CD4-positive, alpha-beta T cell treated with Interleukin-15 for 1 hour (primary cell): ENCODE results near the gene ZNF462.
"Not testable (repeated sequence)": the region's sequence is repeated elsewhere in the genome, so short reads cannot be mapped to it uniquely, and the experiment has no call there.

ENCODE experiments used
- DNase-seq: peaks from one replicate; pipeline ENCODE4 v3.0.0-alpha.2; 2020

Gene ZNF462, protein sequence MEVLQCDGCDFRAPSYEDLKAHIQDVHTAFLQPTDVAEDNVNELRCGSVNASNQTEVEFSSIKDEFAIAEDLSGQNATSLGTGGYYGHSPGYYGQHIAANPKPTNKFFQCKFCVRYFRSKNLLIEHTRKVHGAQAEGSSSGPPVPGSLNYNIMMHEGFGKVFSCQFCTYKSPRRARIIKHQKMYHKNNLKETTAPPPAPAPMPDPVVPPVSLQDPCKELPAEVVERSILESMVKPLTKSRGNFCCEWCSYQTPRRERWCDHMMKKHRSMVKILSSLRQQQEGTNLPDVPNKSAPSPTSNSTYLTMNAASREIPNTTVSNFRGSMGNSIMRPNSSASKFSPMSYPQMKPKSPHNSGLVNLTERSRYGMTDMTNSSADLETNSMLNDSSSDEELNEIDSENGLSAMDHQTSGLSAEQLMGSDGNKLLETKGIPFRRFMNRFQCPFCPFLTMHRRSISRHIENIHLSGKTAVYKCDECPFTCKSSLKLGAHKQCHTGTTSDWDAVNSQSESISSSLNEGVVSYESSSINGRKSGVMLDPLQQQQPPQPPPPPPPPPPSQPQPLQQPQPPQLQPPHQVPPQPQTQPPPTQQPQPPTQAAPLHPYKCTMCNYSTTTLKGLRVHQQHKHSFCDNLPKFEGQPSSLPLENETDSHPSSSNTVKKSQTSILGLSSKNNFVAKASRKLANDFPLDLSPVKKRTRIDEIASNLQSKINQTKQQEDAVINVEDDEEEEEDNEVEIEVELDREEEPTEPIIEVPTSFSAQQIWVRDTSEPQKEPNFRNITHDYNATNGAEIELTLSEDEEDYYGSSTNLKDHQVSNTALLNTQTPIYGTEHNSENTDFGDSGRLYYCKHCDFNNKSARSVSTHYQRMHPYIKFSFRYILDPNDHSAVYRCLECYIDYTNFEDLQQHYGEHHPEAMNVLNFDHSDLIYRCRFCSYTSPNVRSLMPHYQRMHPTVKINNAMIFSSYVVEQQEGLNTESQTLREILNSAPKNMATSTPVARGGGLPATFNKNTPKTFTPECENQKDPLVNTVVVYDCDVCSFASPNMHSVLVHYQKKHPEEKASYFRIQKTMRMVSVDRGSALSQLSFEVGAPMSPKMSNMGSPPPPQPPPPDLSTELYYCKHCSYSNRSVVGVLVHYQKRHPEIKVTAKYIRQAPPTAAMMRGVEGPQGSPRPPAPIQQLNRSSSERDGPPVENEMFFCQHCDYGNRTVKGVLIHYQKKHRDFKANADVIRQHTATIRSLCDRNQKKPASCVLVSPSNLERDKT (N-terminal part only)

DNA sequence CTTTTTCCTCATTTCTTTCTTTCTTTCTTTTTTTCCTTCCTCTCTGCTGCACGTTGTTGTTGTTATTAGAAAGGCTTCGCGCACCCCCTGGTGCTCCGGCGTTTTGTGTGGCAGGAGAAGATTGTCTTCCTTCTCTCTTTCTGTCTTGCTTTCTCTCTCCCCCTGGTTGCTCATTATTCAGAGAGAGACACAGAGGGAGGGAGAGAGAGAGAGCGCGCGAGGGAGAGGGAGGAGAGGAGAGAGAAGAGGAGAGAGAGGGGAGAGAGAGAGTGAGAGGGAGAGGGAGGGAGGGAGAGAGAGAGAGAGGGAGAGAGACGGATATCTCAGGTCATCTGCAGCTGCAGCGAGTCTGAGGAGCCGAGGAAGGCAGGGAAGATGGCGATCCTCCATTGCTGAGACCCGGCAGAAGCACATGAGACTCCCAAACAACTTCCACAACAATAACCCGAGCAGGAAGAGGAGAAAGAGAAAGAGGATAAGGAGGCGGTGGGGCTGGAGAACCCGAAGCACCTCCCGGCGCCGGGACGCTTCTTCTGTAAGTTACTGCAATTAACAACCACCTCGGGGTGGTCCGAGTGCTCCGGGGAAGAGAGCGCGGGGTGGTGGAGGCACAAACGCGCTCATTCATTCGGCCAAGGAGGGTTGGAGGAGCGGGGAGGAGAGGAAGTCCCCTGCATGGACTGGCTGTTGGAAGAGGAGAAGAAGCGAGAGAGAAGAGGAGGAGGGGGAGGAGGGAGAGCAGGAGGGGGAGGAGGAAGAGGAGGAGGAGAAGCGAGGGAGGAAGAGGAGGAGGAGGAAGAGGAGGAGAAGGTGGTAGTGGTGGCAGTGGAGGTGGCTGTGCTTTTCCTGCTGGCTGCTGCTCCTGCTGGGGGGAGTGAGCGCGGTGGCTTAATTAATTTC lies at the start of gene ZNF462:
Gene ZNF462 (plus strand): TSS at position 346 of the 900 bp plus-strand sequence. CDS start 60,218 bp downstream, outside the sequence.
- no peak for DNase-seq

- no peak for DNase-seq
These were observed 46.4 kb upstream of the ZNF462 start for GRCh38 chr9:106816524-106816923.

DNA sequence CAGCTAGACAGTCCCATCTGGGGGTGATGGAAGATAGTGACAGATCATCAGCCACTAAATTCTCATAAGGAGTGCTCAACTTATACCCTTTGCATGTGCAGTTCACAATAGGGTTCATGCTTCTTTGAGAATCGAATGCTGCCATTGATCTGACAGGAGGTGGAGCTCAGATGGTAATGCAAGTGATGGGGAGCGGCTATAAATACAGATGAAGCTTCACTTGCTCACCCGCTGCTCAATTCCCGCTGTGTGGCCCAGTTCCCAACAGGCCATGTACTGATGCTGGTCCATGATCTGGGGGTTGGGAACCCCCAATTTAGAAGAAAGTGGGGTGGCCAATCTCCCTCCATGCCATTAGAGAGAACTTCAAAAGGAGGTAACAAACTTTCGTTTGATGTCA lies 44.9 kb upstream of the ZNF462 start:
- DNase-seq = no peak

- no peak for DNase-seq
These were observed 42.1 kb upstream of the ZNF462 start for GRCh38 chr9:106820866-106821265.

- no peak for DNase-seq
These were observed 34.9 kb upstream of the ZNF462 start for GRCh38 chr9:106828070-106828469.

DNA sequence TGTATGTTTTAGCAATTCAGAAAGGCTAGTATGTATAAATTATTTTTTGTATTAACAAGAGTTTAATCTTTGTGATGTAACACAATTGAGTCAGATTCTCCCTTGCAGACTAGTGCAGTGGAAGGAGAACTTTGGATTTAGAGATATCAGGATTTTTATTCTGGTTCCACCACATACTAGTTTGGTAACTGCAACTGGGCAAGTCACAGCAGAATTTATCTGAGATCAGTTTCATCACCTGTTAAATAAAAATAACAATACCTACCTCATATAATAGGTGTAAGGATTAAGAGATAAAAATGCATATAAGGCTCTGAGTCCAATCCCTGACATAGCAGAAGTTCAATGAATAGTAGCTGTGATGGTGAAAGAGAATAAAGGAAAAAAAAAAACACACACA lies 34.0 kb upstream of the ZNF462 start:
- no peak for DNase-seq

- no peak for DNase-seq
These were observed 33.1 kb upstream of the ZNF462 start for GRCh38 chr9:106829666-106830408.

DNA sequence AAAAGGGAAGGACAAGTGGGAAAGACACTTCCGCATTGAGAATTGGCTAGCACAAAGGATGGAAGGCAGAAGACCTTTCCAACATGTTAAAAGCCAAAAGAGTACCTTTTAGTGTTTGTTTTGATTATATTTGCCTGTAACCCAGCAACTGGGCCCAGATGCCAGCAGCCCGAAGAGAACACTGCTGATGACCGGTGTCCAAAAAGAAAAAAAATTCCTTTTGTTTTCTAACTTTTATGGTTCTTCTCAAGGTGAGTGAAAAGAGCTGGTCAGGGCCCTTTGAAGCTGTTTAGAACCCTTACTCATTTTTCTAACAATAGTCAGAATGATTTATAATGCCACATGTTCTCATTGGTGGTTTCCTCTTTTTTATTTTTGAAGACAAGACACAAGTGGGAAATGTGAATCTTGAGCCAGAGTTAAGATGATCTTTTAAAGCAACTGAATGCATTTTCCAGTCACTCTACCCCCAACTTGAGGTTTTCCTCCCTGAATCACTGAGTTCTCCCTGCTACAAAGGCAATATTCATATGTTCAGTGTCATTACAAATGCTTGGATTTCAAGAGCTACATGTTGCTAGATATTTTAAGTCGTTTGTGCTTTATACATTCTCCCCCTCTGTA lies 32.3 kb upstream of the ZNF462 start:
- no peak for DNase-seq

DNA sequence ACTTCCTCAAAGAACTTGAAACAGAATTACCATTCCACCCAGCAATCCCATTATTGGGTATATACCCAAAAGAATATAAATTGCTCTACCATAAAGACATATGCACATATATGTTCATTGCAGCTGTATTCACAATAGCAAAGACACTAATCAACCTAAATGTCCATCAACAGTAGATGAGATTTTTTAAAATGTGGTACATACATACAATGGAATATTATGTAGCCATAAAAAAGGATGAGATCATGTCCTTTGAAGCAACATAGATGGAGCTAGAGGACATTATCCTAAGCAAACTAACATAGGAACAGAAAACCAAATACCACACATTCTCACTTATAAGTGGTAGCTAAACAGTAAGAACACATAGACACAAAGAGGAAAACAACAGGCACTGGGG lies 28.1 kb upstream of the ZNF462 start:
- DNase-seq = no peak

- no peak for DNase-seq
These were observed 27.1 kb upstream of the ZNF462 start for GRCh38 chr9:106835840-106836239.

DNA sequence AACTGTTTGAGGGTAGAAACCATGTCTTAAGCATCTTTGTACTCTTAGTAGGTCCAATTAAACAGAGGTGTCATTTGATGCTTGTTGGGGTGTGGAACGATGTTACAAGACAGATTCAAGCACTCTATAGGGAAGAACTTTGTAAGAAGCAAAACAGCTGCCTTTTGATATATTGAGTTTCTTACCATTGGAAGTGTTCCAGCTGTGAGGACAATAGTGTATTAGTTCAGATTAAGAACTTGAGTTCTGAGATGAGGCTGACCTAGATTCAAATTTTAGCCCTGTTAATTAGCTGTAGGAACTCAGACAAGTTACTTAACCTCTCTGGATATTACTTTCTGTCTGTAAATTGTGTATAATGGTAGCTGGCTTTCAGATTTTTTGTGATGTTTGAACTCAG lies 19.6 kb upstream of the ZNF462 start:
- DNase-seq = no peak

GRCh38 chr9:106846307-106846706 lies 16.7 kb upstream of the ZNF462 start:
- no peak for DNase-seq

DNA sequence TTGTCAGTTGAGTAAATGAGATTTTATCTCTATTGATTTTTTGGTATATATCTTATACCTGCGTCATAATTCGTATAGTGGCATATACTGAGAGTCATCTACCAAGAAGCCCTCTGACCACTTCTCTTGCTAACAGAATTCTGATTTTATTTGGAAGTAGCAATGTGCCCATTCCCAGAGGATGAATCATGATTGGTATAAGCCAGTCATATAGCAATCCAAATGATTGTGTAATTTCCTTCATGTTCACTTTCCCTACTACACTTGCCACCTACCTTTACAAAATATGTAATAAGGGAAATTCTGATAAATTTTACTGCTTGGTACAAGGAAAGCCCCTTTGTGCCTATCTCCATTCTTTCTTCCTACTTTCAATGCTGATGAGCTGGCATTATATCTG lies 16.1 kb upstream of the ZNF462 start:
- DNase-seq = no peak

- not testable (repeated sequence) for DNase-seq
These were observed 11.3 kb upstream of the ZNF462 start for GRCh38 chr9:106851640-106852039.

- no peak for DNase-seq
These were observed 5.0 kb upstream of the ZNF462 start for GRCh38 chr9:106857811-106858470.

GRCh38 chr9:106859957-106860720 lies 2.8 kb upstream of the ZNF462 start:
- no peak for DNase-seq

GRCh38 chr9:106860721-106861639 lies 2.0 kb upstream of the ZNF462 start:
- no peak for DNase-seq

DNA sequence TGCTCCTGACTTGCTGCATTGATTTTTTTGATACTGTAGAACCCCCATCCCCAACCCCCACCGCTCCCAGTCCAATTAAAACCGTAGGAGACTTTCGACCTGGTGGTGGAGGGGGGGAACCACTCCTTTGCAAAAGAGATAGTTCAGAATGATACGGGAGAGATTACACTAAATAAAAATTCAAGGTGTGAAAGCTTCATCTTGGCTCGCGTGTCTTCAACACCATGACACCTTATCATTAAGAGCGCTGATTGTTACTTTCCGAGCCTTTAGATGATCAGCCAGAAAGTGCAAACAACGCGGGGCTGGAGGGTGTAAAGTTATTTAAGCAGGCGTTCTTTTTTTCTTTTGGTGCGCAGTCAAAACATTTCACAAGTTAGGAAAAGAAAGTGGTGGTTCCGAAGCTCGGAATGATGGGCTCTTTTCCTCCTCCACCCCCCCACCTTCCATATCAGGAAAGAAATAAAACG lies 1.3 kb upstream of the ZNF462 start:
- no peak for DNase-seq
